Stimulated activated CD8-positive, alpha-beta memory T cell treated with anti-CD3 and anti-CD28 coated beads, Interleukin-12 subunit alpha, Interleukin-12 subunit beta, amount 100 ng/mL, for 4 hours (primary cell): ENCODE data around the gene KRTAP10-9.

ENCODE experiments used
- DNase-seq: peaks from one replicate; pipeline ENCODE4 v3.0.0-alpha.2; 2020; ENCODE audit warnings: low read depth

Gene KRTAP10-9

DNA sequence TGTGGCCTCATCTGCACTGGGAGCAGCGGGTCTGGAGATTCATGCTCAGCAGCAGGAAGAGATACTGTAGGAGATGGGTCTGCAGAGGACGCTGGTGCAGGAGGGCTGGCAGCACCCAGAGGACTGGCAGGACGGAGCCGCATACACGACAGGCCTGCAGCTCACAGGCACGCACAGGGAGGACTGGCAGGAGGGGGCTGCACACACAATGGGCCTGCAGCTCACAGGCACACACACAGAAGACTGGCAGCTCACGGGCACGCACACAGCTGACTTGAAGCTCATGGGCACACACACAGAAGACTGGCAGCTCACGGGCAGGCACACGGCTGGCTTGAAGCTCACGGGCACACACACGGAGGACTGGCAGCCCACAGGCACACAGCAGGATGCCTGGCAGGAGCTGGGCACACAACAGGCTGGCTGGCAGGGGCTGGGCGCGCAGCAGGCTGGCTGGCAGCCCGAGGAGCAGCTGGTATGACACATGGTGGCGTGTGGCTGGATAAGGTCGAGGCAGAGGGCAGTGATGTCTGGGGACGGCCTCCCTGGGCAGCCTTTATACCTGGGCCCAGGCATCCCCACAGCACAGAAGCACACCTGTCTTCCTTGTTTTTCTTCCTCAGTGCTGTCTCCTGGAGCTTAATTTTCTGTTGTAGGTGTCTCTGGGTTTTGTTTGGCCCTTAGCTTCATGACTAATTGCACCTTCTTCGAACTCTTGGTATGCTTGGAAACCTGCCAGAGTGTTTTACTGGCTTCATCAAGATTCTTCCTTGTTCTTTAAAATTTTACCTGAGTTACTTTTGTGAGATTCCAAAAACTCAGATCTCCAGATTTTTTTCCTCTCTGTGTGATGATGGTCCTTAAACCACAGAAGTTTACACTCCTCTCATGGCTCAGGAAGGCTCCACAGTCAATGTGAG, 39.8 kb downstream of the KRTAP10-9 start, which contains the start of gene KRTAP12-2:
Gene KRTAP12-2, minus strand, starts transcription at position 527 of the 920 bp plus-strand sequence. Its CDS starts 41 bp downstream, at position 486.
- DNase-seq: no peak

DNA sequence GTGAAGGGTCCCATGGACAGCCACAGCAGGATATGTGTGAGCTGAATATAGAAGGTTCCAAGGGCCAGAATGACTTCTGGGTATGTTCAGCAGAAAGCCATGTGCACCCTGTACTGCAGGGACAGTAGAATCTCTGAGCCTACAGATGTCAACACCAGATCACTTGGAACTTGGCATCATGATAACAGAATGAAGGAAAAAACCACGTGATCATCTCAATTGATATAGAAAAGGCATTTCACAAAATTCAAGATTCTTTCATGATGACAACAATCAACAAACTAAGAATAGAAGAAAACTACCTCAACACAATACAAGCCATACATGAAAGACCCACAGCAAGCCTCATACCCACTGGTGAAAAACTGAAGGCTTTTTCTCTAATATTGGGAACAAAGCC, 40.7 kb downstream of the KRTAP10-9 start:
- no peak for DNase-seq

DNA sequence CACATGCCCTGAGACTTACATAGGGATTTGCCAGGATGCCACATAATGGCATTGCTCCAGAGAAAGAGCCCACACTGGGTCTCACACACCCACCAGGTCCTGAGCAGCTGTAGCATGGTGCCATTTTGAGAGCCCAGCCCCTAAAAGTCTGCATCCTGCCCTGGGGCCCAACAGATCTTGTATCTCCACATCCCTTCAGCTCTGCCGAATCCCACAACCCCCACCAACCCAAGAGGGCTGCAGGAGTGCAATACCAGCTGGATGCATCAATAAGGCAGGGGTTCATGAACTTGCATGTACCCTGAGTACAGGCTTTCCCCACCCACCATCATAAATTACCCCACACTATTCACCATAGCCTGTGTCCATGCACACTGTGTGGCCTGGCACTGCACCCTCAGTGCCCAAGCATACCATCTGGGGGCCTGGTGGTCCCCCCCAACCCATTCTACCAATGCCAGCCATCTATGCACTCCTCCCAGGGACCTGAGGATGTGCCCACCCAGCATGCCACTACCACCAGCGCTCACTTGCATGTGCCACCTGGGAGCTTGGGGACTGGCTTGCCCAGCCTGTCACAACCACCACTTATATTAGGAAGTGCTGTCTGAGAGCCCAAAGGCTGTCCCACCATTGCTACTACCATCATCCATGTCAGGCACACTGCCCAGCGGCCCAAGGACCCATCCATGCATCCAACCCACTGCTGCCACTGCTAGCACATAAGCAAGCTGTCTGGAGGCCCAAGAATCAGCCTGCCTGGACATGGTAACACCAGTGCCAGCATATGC, 43.9 kb downstream of the KRTAP10-9 start:
- no peak for DNase-seq

DNA sequence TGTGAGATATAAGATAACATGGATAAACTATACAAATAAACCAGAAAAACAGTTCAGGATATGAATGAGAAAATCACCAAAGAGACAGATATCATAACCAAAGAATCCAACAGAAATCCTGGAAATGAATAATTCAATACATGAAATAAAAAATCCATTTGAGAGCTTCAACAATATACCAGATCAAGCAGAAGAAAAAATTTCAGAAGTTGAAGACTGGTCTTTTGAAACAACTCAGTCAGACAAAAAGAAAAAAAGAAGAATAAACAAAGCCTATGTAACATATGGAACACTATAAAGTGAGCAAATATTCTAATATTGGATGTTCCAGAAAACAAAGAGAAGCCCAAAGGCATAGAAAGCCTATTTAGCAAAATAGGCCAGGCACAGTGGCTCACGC, 45.0 kb downstream of the KRTAP10-9 start:
- DNase-seq: no peak

DNA sequence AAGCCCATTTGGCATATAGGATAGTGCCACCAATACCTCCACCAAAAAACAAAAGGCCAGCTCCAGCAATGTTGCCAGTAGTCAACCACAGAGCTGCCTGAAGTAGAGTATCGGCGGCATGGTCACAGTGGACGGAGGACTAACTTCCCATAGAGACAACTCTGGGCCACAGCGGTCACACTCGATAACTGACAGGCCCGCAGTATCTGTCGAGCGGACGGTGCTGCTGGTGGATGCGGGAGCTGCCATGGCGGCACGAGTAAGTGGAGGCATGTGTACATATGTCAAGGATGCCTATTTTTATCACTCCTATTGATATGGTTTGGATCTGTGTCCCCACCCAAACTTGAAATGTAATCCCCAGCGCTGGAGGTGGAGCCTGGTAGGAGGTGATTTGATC, 51.0 kb downstream of the KRTAP10-9 start:
- no peak for DNase-seq
